ENCODE data around the gene ZNF837.

Gene ZNF837

GRCh38 chr19:58367698-58368454 is 13.0 kb downstream of the ZNF837 start:
- H3K36me3 ChIP-seq, result no peaks in the 10 kb centered on the region
- no peak for TF ChIP-seq CTCF (IDR thresholded peaks at IDR 0.05; ENCODE audit: low read depth, low read length)
- H3K4me1 ChIP-seq, result no peaks in the 10 kb centered on the region
- no peak for DNase-seq
- H3K27me3 ChIP-seq, result no peaks in the 10 kb centered on the region
- no peaks in the 10 kb centered on the region for H3K9me3 ChIP-seq
- no peak overlapping the region for H3K4me3 ChIP-seq (ENCODE audit: low read depth, low read length)

GRCh38 chr19:58366585-58367430 is 14.0 kb downstream of the ZNF837 start:
- Histone ChIP-seq H3K4me1 (no peaks in the 10 kb centered on the region), H3K27me3 (no peaks in the 10 kb centered on the region), H3K4me3 (ENCODE audit: low read depth, low read length) (no peak overlapping the region), H3K9me3 (no peaks in the 10 kb centered on the region), H3K36me3 (no peaks in the 10 kb centered on the region)
- no peak for TF ChIP-seq CTCF (IDR thresholded peaks at IDR 0.05; ENCODE audit: low read depth, low read length)
- DNase-seq, result no peak

DNA sequence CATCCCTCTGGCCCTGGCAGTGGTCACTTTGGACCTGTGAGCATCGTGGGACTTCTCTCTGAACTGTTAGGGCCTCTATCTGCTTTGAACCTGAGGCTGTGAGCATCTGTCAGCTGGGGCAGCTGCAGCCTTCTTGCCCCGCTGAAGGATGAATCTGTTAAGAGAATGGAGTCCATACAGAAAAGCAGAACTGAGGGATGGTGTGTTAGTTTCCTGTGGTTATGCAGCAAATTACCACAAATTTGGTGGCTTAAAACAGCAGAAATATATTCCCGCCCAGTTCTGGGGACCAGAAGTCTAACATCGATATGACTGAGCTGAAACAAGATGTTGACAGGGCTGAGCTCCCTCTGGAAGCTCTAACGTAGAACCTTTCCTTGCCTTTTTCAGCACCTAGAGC is 16.7 kb downstream of the ZNF837 start:
- no peaks in the 10 kb centered on the region for H3K9me3 ChIP-seq
- no peaks in the 10 kb centered on the region for H3K4me1 ChIP-seq
- no peak for TF ChIP-seq CTCF (IDR thresholded peaks at IDR 0.05; ENCODE audit: low read depth, low read length)
- no peaks in the 10 kb centered on the region for H3K27me3 ChIP-seq
- DNase-seq, result no peak
- no peak overlapping the region for H3K4me3 ChIP-seq (ENCODE audit: low read depth, low read length)
- no peaks in the 10 kb centered on the region for H3K36me3 ChIP-seq

GRCh38 chr19:58362272-58362994 is 18.4 kb downstream of the ZNF837 start, which contains the start of gene ZNF497:
TSS of gene ZNF497 (minus strand) at chr19:58362751. CDS start at chr19:58357635, 5,116 bp downstream.
- peak; percentile 97 for DNase-seq
- Histone ChIP-seq H3K4me1 (no peaks in the 10 kb centered on the region), H3K9me3 (no peaks in the 10 kb centered on the region), H3K4me3 (ENCODE audit: low read depth, low read length) (peak within 1 kb of the TSS; percentile 91), H3K36me3 (no peaks in the 10 kb centered on the region), H3K27me3 (no peaks in the 10 kb centered on the region)
- TF ChIP-seq CTCF (IDR thresholded peaks at IDR 0.05; ENCODE audit: low read depth, low read length), result no peak

DNA sequence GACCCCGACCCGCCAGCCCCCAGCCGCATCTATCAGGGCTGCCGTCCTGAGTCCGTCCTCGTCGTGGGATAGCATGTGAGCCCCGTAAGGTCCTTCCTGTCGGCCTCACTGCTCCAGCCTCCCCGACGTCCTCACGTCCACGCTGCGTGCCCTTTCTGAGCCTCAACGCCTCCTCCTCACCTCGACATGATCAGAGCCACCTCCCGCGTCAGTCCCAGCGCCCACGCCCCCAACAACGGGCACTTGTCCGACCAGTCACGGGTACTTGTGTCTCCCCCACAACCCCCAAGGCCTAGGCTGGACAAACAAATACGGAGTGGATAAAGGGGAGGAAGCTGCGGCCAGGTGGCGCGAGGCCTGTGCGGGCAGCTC is 18.9 kb downstream of the ZNF837 start:
- peak; percentile 56 for DNase-seq
- Histone ChIP-seq H3K36me3 (no peaks in the 10 kb centered on the region), H3K4me1 (no peaks in the 10 kb centered on the region), H3K9me3 (no peaks in the 10 kb centered on the region), H3K4me3 (ENCODE audit: low read depth, low read length) (peak overlapping the region; percentile 91), H3K27me3 (no peaks in the 10 kb centered on the region)
- no peak for TF ChIP-seq CTCF (IDR thresholded peaks at IDR 0.05; ENCODE audit: low read depth, low read length)
